Measurements from ENCODE around the gene SLIT3.

SLIT3 gene

DNA sequence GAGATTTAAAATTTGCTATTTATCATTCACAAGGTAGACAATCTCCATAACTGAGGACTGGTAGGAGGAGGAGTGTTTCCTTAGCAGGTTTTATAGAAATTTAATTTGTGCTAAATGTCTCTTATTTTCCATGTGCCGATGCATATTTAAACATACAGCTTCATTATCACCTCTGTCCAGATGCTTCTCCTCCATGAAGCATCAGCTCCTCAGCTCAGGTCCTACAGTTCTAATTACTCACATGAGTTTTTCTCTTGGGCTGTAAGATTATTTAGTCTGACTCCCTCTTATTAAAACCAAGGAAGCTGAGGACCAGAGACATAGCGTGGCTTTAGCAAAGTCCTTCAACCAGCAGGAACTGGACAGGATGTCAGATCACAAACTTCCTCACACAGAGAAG is 421.6 kb downstream of the SLIT3 start:
- DNase-seq: no peak

GRCh38 chr5:168878135-168878745 is 422.7 kb downstream of the SLIT3 start:
- DNase-seq: no peak

DNA sequence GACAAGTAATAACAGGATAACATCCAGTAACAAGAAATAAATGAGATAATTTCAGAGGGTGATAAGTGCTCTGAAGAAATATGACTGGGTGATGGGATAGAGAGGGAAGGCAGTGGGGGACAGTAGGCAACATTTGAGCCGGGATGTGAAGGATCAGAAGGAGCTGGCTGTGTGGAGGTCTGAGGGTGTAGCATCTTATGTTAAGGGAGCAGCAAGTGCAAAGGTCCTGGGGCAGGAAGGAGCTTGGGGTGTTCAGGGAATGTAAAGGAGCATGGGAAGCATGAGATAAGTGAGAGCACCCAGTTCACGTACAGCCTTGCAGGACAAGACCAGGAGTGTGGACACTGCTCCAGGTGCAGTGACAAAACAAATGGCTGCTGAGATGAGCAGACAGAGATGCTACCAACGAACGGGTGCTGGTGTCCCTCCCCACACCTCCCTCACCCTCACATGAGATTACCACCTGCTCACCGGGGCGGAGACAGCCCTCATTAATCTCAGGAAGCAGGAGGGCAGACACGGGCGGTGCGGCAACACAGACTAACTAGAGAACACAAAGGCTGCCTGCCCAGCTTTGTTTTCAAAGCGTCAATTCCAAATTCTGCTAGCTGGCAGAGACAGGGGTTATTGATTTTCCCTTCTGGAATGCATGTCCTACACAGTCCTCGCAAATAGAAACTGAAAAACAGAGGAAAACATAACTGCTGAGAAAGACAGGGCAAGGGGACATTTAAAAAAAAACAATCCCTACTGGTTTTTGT is 423.6 kb downstream of the SLIT3 start:
- DNase-seq: no peak

DNA sequence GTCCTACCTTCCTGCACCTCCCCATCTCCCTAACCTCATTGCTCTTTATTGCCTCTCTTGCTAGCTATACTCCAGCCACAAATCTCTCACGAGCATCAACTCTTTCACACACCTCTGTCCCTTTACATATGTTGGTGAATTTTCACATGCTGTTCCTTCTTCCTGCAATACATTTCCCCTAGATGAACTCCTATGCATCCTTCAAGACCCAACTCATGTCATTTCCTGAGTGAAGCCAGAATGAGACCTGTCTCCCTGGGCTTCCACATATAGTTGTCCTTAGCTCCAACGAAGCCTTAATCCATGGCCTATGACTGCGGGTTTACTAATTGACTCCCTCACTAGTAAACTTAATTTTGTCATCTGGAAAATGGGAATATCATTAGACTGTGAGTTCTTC is 424.5 kb downstream of the SLIT3 start:
- no peak for DNase-seq

- DNase-seq: no peak
Measured at GRCh38 chr5:168875832-168876231, 425.1 kb downstream of the SLIT3 start.

DNA sequence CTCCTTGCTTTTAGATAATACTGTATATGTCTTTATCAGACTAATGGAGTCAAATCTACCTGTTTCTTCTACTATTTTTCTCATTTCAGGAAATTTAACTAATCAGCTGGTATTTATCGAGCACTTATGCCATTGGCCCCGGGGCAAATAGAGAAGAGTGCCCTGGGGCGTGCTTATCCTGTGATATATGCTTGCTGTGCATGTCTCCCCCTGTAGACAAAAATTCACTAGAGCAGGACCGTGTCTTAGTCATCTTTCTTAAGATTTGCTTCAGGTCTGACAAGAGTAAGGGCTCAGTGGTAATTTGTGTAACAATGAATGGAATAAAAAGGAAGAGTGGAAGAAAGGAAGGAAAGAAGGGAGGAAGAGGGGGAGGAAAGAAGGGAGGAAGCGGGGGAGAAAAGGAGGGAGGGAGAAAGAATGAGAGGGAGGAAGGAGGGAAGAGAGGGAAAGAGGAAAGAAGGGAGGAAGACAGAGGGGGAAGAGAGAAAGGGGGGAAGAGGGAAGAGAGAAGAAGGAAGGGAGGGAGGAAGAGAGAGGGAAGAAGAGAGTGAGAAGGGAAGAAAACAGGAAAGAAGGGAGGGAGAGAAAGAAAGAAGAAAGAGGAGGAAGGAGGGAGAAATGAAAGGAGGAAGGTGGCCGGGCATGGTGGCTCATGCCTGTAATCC is 426.1 kb downstream of the SLIT3 start:
- DNase-seq: no peak

DNA sequence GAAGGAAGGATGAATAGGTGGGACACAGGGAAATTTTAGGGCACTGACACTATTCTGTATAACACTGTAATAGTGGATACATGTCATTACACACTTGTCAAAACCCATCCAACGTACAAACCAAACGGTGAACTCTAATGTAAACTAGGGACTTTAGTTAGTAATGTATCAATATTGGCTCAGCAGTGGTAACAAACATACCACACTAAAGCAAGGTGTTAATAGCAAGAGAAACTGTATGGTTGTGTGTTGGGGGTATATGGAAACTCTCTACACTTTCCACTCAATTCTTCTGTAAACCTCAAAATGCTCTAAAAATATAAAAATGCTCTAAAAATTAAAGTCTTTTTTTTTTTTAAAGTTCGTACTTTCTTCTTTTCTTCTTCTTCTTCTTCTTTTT is 428.7 kb downstream of the SLIT3 start:
- no peak for DNase-seq

- DNase-seq: no peak
Measured at GRCh38 chr5:168870910-168871309, 430.0 kb downstream of the SLIT3 start.

- DNase-seq: no peak
Measured at GRCh38 chr5:168869615-168870227, 431.2 kb downstream of the SLIT3 start.

- DNase-seq: no peak
Measured at GRCh38 chr5:168867241-168867640, 433.7 kb downstream of the SLIT3 start.

- no peak for DNase-seq
Measured at GRCh38 chr5:168865968-168866367, 435.0 kb downstream of the SLIT3 start.

- DNase-seq: no peak
Measured at GRCh38 chr5:168863021-168863420, 437.9 kb downstream of the SLIT3 start.

DNA sequence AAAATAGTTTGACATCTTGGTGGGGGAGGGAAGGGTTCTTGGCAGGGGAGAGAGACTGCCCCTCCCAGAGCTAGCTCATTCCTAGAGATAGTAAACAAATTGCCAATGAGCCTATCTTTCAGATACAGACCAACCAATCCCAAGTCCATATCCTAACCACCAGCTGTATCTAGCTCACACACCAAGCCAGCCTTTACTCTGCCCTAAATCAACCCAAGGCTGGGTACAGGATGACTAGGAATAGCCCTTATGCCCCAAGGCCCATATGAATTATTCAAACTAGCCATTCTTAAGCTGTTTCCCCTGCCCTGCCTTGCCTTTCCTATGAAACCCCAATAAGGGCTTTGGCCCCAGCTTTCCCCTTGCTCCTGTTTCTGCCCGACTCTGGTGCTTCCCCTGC is 440.4 kb downstream of the SLIT3 start:
- DNase-seq: no peak

DNA sequence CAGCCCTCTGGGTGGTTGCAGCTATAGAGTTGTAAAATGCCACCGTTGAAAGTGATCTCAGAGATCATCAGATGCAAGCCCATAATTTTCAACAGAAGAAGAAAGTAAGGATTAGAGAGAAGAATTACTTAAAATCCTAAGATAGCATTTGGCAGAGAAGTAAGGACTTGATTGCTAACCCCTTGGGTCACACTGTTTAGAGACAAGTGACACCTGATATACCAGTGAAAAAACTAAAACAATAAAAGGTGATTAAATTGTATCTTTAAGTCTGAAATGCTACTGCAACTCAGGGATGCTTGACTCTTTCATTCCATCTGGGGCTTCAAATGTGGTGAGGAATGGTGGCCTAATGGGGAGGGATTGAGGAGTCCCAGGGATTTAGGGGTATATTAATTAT is 440.9 kb downstream of the SLIT3 start:
- no peak for DNase-seq

DNA sequence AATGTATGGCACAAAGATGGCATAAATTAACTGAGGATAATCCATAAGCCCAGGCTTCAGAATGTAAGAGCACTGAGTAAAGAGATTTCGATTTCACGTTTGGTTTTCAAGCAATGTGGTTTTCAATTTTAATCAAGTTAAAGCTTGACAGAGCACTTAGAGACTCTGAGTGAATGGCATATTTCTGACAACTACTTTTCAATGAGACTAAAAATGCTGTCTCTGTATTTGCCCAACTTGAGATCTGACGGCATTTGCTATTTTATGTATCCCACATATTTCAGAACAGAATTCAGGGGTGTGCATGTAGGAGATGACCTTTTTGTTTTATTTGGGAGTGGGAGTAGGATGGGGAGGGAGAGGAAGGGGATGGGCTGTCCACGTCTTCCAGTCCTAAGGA is 441.5 kb downstream of the SLIT3 start:
- DNase-seq: no peak

GRCh38 chr5:168858994-168859393 is 441.9 kb downstream of the SLIT3 start:
- DNase-seq: no peak

DNA sequence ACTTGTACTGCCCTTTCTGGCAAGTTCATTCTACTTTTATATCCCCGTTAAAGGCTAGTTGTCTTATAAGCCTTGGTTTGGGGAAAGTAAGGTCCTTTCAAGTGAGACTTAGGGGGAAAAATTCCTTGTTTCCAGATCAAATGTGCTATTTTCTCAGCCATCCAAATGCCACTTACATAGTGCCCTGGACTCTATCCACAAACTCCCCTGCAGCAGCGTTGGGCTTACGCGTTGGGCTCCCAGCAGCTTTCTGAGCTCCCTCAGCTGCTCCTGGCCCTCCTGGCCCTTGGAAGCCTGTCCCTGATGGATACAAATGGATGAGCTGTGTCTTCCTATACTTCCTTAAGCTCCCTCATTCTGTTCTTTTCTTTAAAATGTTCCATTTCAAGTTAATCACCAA is 442.6 kb downstream of the SLIT3 start:
- no peak for DNase-seq

GRCh38 chr5:168853972-168854371 is 447.0 kb downstream of the SLIT3 start:
- no peak for DNase-seq

- DNase-seq: no peak
Measured at GRCh38 chr5:168852329-168852728, 448.6 kb downstream of the SLIT3 start.

GRCh38 chr5:168851902-168852321 is 449.0 kb downstream of the SLIT3 start:
- no peak for DNase-seq

DNA sequence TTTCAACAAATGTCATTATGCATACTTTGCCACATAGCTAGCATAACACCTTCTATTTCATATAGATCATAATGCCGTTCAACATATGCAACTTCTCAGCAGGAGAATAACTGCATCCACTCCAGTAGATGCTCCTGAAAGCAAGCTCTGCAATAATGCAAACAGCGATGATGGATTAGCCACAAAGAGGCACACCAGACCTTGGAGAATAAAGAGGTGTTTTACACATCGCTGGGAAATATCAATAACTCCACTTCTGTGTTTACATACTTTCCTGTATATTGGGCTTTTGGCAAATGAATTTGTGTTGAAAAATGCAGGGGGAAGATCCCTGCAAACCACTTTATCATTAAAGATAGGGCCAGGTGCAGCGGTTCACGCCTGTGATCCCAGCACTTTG is 450.3 kb downstream of the SLIT3 start:
- DNase-seq: no peak

DNA sequence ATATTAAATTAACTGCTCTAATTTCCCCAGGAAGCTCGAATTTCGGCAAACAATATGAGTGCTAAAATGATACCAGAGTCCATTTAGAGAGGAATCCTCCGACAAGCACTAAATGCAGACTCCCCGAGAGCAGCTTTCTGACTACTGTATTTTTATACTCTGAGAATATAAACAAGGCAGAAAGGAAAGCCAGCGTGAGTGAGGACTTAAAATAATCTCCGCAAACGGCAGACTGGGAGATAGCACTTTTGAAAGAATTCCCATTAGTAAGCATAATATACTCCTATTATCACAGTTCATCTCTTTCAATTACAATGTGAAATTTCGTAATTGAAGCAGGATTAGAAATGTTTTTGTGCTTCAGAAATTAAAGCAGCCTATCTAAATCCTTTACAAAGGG is 452.4 kb downstream of the SLIT3 start:
- no peak for DNase-seq

GRCh38 chr5:168847511-168848073 is 453.3 kb downstream of the SLIT3 start:
- DNase-seq: no peak

GRCh38 chr5:168844922-168845296 is 456.0 kb downstream of the SLIT3 start:
- DNase-seq: no peak

All from stimulated activated naive CD4-positive, alpha-beta T cell (primary cell).